K562 (cell line): ENCODE results near the gene BRME1.

ENCODE experiments used
- BMI1 ChIP-seq: fragments of 150-350 bp; IDR thresholded peaks from 2 replicates; pipeline ENCODE4 v1.6.1; 2014; ENCODE audit warnings: low read length
- CBX2 ChIP-seq: fragments of 200-600 bp; sonication (generic); IDR thresholded peaks from one replicate; pipeline ENCODE4 v1.6.1; 2012; ENCODE audit warnings: mild to moderate bottlenecking, low read length, inconsistent platforms; ENCODE audit not compliant: insufficient read depth, poor library complexity, severe bottlenecking
- ETV5 ChIP-seq: sonication (generic); formaldehyde crosslinking; IDR thresholded peaks from 2 replicates; pipeline ENCODE4 v1.4.0; 2020; ENCODE audit warnings: low read depth, mild to moderate bottlenecking, missing genetic modification reagents
- GABPA ChIP-seq: fragments of 200-800 bp; sonication (Bioruptor generic); conservative IDR thresholded peaks from 2 replicates; pipeline ENCODE4 v1.6.1; 2016; ENCODE audit warnings: low read depth, missing genetic modification characterization, missing compliant biosample characterization
- POLR2A ChIP-seq: fragments of 450-650 bp; conservative IDR thresholded peaks from 2 replicates; pipeline ENCODE4 v1.6.1; 2016

DNA sequence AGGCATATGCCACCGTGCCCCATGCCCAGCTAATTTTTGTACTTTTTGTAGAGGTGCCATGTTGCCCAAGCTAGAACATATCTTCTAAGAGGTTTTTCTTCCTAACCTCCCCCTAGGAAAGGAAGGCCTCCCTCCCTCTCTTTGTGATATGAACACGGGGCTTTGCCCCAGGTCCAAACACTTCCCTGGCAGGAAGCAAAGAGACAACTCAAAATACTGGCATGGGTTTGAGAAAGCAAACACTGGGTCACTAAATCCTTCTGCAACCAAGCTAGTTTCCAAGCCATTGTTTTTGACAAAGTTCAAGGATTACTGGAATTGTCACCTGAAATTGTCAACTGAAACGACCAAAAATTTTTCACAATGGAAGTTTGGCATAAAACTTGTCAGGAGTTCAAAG lies 8.9 kb upstream of the BRME1 start:
- no peak for TF ChIP-seq POLR2A
- TF ChIP-seq ETV5 (CRISPR knock-in tag): no peak
- no peak for TF ChIP-seq GABPA (tag)
- no peak for TF ChIP-seq BMI1
- no peak for TF ChIP-seq CBX2
